GM19351 (cell line): ENCODE results near the gene MUC21.
"Not testable (repeated sequence)": the region's sequence is repeated elsewhere in the genome, so short reads cannot be mapped to it uniquely, and the experiment has no call there.

ENCODE experiments used
- ATAC-seq: cut with Tn5 transposase; IDR thresholded peaks from one replicate; pipeline ENCODE4 v1.9.1; 2021; ENCODE audit warnings: mild to moderate bottlenecking, moderate library complexity; ENCODE audit not compliant: unreplicated experiment

The MUC21 gene

DNA sequence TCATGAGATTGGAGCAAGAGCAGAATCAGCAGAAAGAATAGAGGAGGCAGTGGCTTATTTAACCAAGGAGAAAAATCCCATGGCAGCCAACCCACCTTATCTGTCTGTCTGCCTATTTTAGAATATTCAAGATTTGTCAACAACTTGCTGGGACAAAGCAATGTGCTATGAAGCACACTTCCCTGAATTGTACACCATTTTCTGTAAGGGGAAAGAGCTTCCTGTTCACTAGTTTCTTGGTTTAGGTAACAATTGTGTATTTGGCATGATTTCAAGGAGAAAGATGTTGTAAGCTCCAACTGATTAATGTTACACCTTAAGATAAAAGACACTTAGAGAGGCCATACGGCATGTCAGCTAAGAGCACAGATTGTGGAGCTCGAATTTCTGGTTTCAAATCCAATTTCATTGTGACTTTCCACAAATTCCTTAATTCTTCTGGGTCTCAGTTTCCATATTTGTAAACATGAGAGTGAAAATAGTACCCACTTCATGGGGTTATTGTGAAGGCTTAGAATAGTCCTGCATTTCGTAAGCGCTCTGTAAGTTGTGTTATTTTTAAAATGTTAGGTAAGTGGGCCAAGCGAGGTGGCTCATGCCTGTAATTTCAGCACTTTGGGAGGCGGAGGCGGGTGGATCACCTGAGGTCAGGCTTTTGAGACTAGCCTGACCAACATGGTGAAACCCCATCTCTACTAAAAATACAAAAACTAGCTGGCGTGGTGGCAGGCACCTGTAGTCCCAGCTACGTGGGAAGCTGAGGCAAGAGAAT lies 21.9 kb downstream of the MUC21 start:
- no peak for ATAC-seq

DNA sequence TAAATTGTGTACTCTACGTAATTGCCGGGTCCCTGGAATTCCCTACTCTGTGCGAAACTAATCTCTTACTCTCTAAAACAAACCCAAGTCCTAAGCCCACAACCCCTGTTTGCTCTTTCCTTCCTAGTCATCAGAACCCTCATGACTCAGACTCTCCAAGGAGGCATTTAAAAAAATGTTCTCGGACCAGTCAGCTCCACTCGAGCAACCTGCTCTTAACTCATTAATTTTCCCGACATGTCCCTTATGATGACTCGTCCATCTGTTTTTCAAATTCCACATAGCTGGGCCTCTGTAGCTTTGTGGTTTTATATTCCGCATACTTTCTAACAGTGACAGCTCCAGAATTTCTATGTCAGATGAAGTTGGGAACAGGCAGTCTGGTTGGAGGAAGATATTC lies 24.2 kb downstream of the MUC21 start:
- ATAC-seq, result no peak

DNA sequence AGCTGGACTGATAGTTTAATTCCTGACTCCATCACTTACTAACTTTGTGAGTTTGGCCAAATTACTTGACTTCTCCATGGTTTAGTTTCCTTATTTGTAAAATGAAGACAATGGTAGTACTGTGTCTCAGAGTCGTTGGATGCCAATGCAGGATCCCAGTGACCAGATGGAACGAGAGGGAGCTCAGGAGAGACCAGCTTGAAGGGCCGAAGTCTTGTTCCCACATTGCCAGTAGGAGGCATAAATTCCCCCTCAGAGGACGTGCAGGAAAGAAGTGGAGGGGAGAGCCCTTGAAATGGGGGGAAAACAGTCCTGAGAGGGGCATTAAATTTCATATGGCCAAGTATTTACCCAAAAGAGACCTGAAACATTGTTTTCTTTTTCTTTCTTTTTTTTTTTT lies 24.6 kb downstream of the MUC21 start:
- ATAC-seq, result no peak

DNA sequence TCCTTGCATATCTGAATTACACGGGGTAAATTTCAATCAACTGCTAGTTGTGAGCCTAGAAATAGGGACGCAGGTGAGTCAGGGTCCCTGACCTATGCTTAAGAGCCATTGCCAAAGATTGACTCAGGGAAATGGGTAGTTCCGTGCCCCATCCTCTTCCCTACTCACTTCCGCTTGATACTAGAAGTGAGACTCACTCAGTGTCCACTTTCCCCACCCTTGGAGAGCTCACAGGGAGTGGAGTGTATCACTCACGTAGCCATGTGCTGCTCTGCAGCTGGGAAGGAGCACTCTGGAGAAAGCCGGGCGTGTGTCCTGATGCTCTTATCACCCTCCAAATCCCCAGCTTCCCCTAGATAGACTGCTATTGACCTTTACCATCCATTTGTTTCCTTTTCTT lies 26.2 kb downstream of the MUC21 start:
- ATAC-seq, result no peak

DNA sequence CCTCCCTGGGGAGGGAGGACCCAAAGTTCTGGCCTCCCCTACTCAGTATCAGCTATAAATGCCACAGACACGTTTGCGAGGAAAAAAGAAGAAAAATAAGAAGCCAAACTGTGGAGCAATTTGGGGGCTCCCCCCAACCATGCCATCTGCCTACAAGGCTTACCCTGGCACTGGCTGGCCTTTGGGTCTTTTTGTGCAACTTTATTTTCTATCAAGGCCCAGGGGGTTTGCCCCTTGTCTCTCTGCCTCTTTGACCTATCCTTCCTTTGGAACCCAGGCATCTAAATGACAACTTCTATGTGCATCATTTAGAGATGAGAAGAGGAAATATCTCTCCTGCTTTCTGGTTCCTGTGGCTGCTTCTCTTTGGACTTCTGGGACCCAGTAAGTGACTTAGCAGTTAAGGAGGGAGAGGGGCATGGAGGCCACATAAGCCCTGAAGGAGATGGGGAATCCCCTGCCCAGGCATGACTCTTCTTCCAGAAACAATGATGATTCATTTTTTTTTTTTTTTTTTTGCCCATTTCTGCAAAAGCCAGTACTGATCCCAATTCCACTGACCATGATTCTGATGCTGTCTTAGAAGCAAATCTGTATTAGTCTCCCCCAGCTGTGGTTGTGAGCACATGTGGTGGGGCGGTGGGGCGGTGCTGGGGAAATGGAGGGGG lies 27.0 kb downstream of the MUC21 start, which contains the start of gene MUC22:
Gene MUC22 (plus strand): TSS at position 82 of the 668 bp plus-strand sequence. CDS start 233 bp downstream, at position 315.
- no peak for ATAC-seq

DNA sequence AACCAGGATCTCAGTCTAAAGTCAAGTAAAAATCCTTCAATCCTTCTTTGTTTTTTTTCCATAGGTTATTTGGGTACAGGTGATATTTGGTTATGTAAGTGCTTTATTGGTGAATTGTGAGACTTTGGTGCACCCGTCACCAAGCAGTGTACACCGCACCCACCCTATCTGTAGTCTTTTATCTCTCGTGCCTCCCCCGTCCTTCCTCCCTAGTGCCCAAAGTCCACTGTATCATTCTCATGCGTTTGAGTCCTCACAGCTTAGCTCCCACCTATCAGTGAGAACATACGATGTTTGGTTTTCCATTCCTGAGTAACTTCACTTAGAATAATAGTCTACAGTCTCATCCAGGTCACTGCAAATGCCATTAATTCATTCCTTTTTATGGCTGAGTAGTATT lies 27.6 kb downstream of the MUC21 start:
- no peak for ATAC-seq

DNA sequence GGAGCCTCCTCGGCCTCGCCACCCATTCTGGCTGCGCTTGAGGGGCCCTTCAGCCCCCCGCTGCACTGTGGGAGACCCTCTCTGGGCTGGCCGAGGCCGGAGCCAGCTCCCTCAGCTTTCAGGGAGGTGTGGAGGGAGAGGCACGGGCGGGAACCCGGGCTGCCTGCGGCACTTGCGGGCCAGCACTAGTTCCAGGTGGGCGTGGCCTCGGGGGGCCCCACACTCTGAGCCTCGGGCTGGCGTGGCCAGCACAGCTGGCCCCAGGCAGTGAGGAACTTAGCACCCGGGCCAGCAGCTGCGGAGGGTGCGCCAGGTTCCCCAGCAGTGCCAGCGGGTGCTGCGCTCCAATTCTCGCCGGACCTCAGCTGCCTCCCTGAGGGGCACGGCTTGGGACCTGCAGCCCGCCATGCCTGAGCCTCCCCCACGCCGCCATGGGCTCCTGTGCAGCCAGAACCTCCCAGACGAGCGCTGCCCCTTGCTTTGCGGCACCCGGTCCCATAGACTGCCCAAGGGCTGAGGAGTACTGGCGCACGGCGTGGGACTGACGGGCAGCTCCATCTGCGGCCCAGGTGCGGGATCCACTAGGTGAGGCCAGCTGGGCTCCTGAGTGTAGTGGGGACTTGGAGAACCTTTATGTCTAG lies 33.3 kb downstream of the MUC21 start:
- ATAC-seq, result no peak

DNA sequence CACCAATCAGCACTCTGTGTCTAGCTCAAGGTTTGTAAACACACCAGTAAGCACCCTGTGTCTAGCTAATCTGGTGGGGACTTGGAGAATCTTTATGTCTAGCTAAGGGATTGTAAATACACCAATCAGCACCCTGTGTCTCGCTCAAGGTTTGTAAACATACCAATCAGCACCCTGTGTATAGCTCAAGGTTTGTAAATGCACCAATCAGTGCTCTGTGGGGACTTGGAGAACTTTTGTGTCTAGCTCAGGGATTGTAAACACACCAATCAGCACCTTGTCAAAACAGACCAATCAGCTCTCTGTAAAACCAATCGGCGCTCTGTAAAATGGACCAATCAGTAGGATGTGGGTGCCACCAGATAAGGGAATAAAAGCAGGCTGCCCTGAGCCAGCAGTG lies 33.9 kb downstream of the MUC21 start:
- not testable (repeated sequence) for ATAC-seq

DNA sequence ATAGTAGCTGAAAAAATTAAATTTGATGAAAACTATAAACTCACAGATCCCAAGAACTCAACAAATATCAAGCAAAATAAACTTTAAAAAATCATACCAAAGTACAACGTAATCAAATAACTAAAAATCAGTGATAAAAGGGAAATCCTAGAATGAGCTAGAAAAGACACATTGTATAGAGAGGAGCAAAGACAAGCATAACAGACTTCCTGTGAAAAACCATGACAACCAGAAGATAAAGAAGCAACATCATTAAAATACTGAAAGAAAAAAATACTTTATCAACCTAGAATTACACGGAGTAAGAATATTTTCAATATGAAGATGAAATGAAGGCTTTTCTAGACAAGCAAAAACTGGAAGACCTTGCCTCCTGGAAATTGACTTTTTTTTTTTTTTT lies 36.5 kb downstream of the MUC21 start:
- no peak for ATAC-seq

DNA sequence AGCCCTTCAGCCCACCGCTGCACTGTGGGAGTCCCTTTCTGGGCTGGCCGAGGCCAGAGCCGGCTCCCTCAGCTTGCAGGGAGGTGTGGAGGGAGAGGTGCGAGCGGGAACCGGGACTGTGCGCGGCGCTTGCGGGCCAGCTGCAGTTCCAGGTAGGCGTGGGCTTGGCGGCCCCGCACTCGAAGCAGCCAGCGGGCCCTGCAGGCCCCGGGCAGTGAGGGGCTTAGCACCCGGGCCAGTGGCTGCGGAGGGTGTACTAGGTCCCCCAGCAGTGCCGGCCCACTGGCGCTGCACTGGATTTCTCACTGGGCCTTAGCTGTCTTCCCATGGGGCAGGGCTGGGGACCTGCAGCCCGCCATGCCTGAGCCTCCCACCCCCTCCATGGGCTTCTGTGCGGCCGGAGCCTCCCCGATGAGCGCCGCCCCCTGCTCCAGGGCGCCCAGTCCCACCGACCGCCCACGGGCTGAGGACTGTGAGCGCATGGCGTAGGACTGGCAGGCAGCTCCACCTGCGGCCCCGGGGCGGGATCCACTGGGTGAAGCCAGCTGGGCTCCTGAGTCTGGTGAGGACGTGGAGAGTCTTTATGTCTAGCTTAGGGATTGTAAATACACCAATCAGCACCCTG lies 37.2 kb downstream of the MUC21 start:
- ATAC-seq, result not testable (repeated sequence)

DNA sequence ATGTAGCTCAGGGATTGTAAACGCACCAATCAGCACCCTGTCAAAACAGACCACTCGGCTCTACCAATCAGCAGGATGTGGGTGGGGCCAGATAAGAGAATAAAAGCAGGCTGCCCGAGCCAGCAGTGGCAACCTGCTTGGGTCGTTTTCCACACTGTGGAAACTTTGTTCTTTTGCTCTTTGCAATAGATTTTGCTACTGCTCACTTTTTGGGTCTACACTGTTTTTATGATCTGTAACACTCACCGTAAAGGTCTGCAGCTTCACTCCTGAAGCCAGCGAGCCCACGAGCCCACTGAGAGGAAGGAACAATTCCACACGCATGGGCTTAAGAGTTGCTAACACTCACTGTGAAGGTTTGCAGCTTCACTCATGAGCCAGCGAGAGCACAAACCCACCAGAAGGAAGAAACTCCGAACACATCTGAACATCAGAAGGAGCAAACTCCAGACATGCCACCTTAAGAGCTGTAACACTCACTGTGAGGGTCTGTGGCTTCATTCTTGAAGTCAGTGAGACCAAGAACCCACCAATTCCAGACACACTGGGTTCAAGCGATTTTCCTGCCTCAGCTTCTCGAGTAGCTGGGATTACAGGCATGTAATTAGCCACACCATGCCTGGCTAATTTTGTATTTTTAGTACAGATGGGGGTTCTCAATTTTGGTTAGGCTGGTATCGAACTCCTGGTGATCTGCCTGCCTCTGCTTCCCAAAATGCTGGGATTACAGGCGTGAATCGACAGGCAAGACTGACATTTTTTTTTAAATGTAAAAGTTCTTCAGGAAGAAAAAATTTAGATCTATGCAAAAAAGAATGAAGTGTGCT lies 38.4 kb downstream of the MUC21 start:
- not testable (repeated sequence) for ATAC-seq

DNA sequence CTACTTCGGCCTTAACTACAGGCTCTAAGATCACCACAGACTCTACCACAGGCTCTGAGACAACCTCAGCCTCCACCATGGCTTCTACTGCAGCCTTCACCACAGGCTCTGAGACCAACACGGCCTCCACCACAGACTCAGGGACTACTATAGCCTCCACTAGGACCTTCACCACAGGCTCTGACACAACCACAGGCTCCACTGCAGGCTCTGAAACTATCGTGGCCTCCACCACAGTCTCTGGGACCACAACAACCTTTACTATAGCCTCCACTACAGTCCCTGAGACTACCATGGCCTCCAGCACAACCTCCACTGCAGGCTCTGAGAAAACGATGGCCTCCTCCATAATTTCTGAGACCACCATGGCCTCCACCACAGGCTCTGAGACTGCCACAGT lies 42.1 kb downstream of the MUC21 start:
- no peak for ATAC-seq

DNA sequence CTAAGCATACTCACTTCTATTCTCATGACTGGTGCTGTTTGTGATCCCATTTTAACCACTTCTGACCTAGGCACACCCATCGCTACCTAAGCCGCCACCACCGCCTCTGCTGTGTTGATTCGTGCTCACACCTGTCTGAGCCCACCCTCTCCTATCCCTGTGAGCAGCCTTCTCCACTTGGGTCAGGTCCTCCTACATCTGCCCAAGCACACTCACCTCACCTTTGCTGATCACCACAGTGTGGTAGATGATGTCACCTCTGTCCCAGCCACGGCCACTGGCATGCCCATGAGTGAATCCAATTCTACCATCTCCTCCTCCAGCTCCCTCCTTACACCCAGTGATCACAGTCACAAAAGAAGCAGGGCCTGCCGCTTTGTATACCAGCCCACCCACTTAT lies 47.6 kb downstream of the MUC21 start:
- ATAC-seq, result no peak

DNA sequence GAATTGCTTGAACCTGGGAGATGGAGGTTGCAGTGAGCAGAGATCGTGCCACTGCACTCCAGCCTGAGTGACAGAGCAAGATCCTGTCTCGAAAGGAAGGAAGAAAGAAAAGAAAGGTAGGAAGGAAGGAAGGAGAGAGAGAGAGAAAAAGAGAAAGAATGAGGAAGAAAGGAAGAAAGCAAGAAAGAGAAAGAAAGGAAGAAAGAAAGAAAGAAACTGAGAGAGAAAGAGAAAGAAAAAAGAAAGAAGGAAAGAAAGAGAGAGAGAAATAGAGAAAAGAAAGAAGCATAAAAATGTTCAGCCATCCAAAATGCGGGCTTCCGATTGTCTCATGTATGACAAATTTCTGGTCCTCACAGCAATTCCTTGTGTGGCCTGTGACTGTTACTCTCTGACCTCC lies 49.6 kb downstream of the MUC21 start:
- no peak for ATAC-seq

DNA sequence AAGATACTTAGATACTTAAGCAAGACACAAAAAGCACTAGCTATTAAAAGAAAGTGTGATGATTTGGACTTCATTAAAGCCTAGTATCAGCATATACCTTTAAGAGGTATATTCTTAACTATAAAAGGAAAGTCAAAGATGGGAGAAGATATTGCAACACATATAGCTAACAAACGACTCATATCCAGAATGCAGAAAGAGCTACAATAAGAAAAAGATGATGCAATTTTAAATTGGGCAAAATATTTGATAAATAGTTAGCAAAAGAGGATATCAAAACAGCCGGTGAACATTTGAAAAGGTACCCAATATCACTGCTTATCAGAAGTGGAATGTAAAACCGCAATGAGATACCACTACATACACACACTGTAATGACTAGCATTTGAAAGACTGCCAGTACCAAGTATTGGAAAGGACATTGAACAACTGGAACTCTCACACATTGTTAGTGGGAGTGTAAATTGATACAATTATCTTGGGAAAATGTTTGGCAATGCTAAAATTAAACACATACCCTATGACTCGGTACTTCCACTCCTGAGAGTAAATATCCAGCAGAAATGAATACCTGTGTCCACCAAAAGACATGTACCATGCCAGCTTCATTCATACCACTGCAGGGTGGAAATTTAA lies 52.5 kb downstream of the MUC21 start:
- ATAC-seq, result no peak

DNA sequence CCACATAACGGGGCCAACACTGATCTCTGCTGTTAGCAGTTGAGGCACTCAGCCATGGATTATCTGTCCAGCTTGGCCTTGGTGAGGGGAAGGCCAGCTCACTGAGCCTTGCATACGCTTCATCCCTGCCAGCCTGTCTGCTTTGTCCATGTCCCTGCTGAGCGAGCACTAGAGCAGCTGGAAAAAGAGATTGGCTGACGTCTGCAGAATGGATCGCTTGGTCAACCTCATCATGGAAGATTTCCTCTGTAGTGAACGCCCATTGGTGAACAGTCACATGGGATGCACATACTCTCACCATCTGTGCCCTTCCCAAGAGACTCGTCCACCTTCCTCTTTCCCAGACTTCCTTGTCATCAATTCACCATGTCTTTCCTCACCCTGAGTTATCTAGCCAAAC lies 53.7 kb downstream of the MUC21 start:
- no peak for ATAC-seq

DNA sequence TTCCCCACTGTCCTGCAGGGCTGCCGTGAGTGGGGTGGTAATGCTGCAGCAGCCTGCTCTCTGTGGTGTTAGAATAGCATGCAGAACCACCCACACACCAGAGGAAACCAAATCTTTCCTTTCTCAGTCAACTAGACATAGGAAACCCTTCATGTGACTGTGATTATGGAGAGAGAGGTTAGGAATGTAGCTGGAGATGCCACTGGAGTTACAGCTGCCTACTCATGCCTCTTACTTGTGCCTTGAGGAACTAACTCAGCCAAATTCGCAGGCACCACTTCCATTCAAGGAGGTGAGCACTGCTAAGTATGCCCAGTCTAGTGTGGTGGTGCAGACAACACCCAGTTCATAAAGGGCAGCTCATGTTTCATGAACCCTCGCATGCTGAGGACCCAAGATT lies 54.2 kb downstream of the MUC21 start:
- no peak for ATAC-seq

DNA sequence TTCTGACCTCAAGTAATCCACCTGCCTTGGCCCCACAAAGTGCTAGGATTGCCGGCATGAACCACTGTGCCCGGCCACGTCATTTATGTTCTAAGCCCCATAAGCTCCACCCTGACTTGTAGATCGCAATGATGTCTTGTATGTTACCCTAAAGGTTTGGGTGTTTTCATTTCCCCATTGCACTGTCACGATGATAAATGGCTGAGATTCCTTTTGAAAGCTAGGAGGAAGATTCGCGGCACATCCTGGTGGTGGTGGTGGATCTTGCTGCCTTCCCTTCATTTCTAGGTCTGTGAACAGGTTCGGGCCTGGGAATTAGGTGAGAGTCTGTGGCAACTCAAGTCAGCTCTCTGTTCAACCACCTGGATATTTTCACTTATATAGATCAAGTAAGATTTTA lies 55.0 kb downstream of the MUC21 start:
- no peak for ATAC-seq
